Endothelial cell of umbilical vein (primary cell): ENCODE data around the gene RAPGEF6. TPM values are rescaled to one million over a fixed set of nuclear protein-coding genes. Genes with fewer than 3 reads are reported as not detected.

ENCODE experiments used
- BruUV-seq: library from RNA; stranded (reverse); fragments of 400-500 nt; replicated peaks from 2 replicates; lab custom pipeline; 2021; lab: Mats Ljungman, UMichigan
- CTCF ChIA-PET: fragments of 300-600, 350-600 bp; sonication (Branson Sonifier 250); formaldehyde crosslinking; loops from one replicate; lab custom pipeline; 2021; ENCODE audit warnings: antibody characterized with exemption, inconsistent platforms; lab: Charles Lee
- POLR2A ChIA-PET: fragments of 300-600, 350-600 bp; sonication (Branson Sonifier 250); formaldehyde crosslinking; loops from one replicate; lab custom pipeline; 2021; ENCODE audit warnings: antibody characterized with exemption, inconsistent platforms; lab: Charles Lee
- DNase-seq: peaks from one replicate; pipeline ENCODE4 v3.0.0-alpha.2; 2011; ENCODE audit warnings: low read depth, low spot score
- FAIRE-seq: peaks from 2 replicates; lab custom pipeline; 2011; peaks lifted over from hg19 to GRCh38; lab: Jason Lieb, UNC
- H2AFZ ChIP-seq: 2 replicates; pipeline ENCODE4 v1.6.0; 2012; ENCODE audit warnings: low read depth, low read length, control low read depth, inconsistent platforms
- H3K27ac ChIP-seq: 2 replicates; pipeline ENCODE4 v1.5.1; 2011; ENCODE audit warnings: low read depth, mild to moderate bottlenecking, control low read depth, low read length, moderate library complexity; ENCODE audit not compliant: insufficient read depth
- H3K27me3 ChIP-seq, 2 experiments: 2 replicates each; pipeline versions ENCODE4 v1.6.0 to v1.6.1; 2011; ENCODE audit warnings: low read length in 2 of 2, mixed read lengths in 1 of 2; ENCODE audit not compliant: control insufficient read depth in 2 of 2, insufficient read depth in 2 of 2
- H3K36me3 ChIP-seq, 2 experiments: 2 replicates in 1 of 2; 3 replicates in 1 of 2; pipeline ENCODE4 v1.5.1; 2011; ENCODE audit warnings: low read length in 2 of 2, mild to moderate bottlenecking in 1 of 2, moderate library complexity in 1 of 2; ENCODE audit not compliant: control insufficient read depth in 2 of 2, insufficient read depth in 2 of 2; ENCODE audit errors: extremely low read depth in 1 of 2
- H3K4me1 ChIP-seq: 3 replicates; pipeline ENCODE4 v1.5.1; 2011; ENCODE audit warnings: mild to moderate bottlenecking, low read length; ENCODE audit not compliant: control insufficient read depth, insufficient read depth; ENCODE audit errors: extremely low read depth
- H3K4me2 ChIP-seq: 2 replicates; pipeline ENCODE4 v1.6.1; 2011; ENCODE audit warnings: low read length, control low read depth, mixed read lengths; ENCODE audit not compliant: insufficient read depth
- H3K4me3 ChIP-seq, 3 experiments: fragments of 200-600 bp in 1 of 3; sonication (generic), shearing (Covaris generic) in 1 of 3; replicated peaks in 1 of 3; 2 replicates each; pipeline ENCODE4 v1.5.1; 2011 to 2016; ENCODE audit warnings: control low read depth in 3 of 3, low read length in 3 of 3, mild to moderate bottlenecking in 2 of 3, inconsistent platforms in 1 of 3, low read depth in 1 of 3, moderate library complexity in 1 of 3; ENCODE audit not compliant: insufficient read depth in 1 of 3
- H3K79me2 ChIP-seq: 2 replicates; pipeline ENCODE4 v1.6.0; 2012; ENCODE audit warnings: low read length, inconsistent platforms; ENCODE audit not compliant: control insufficient read depth, insufficient read depth
- H3K9ac ChIP-seq: replicated peaks from 2 replicates; pipeline ENCODE3; 2011; ENCODE audit warnings: low read length, control low read depth; ENCODE audit not compliant: insufficient read depth; ENCODE audit errors: extremely low read depth
- H3K9me1 ChIP-seq: replicated peaks from 3 replicates; pipeline ENCODE4 v1.6.0; 2011; ENCODE audit warnings: mild to moderate bottlenecking, low read length; ENCODE audit not compliant: control insufficient read depth, insufficient read depth; ENCODE audit errors: extremely low read depth
- H3K9me3 ChIP-seq: replicated peaks from 2 replicates; pipeline ENCODE4 v1.5.1; 2012; ENCODE audit warnings: low read length, inconsistent platforms; ENCODE audit not compliant: control insufficient read depth, insufficient read depth
- H4K20me1 ChIP-seq: replicated peaks from 2 replicates; pipeline ENCODE3; 2011; ENCODE audit warnings: mild to moderate bottlenecking, low read length; ENCODE audit not compliant: control insufficient read depth, insufficient read depth; ENCODE audit errors: extremely low read depth
- CTCF ChIP-seq, 2 donors: IDR thresholded peaks; 1 replicate in 1 of 2; 2 replicates in 1 of 2; pipeline ENCODE4 v1.5.1; 2011; ENCODE audit warnings: low read length in 2 of 2, mild to moderate bottlenecking in 2 of 2, moderate library complexity in 2 of 2, control low read depth in 1 of 2, inconsistent platforms in 1 of 2, low read depth in 1 of 2; ENCODE audit not compliant: insufficient read depth in 1 of 2; ENCODE audit errors: extremely low read depth in 1 of 2
- EZH2 ChIP-seq: IDR thresholded peaks from 2 replicates; pipeline ENCODE4 v1.6.1; 2012; ENCODE audit warnings: borderline replicate concordance, low read depth, mild to moderate bottlenecking, moderate library complexity, low read length, inconsistent platforms; ENCODE audit not compliant: severe bottlenecking
- FOS ChIP-seq: IDR thresholded peaks from 2 replicates; pipeline ENCODE4 v1.6.1; 2011; ENCODE audit warnings: mild to moderate bottlenecking, low read length, moderate library complexity, borderline replicate concordance; ENCODE audit not compliant: insufficient read depth
- GATA2 ChIP-seq: IDR thresholded peaks from 2 replicates; pipeline ENCODE4 v1.7.0; 2011; ENCODE audit warnings: low read depth, mild to moderate bottlenecking, moderate library complexity, mixed read lengths, low read length; ENCODE audit not compliant: insufficient read length, insufficient read depth
- JUN ChIP-seq: IDR thresholded peaks from 2 replicates; pipeline ENCODE4 v1.6.1; 2011; ENCODE audit warnings: borderline replicate concordance, low read depth; ENCODE audit not compliant: insufficient read length, insufficient read depth
- MAX ChIP-seq: IDR thresholded peaks from 2 replicates; pipeline ENCODE4 v1.6.1; 2011; ENCODE audit not compliant: insufficient read depth, insufficient read length
- MYC ChIP-seq: IDR thresholded peaks from one replicate; pipeline ENCODE4 v1.6.1; 2011; ENCODE audit warnings: mild to moderate bottlenecking, low read depth, low read length
- POLR2A ChIP-seq: IDR thresholded peaks from 2 replicates; pipeline ENCODE4 v1.6.1; 2012; ENCODE audit warnings: low read depth, mild to moderate bottlenecking, control low read depth, low read length
- POLR2AphosphoS5 ChIP-seq: IDR thresholded peaks from 2 replicates; pipeline ENCODE4 v1.6.1; 2012; ENCODE audit warnings: low read depth, mild to moderate bottlenecking, control low read depth, low read length, moderate library complexity; ENCODE audit not compliant: insufficient read depth
- dilution Hi-C: fragments of 300-500 bp; cut with MboI; formaldehyde crosslinking; loops from one replicate; pipeline ENCODE4 v1.15.0; 2019; ENCODE audit warnings: low sequenced_read_pairs; ENCODE audit not compliant: extremely low pct_ligation_motif_present
- intact Hi-C: fragments of 100-400 bp; cut with micrococcal nuclease; formaldehyde crosslinking; loops from one replicate; pipeline ENCODE4 v1.10.0; 2022
- polyA plus RNA-seq, 4 experiments: library from polyadenylated mRNA; depleted of rRNA in 3 of 4; stranded (reverse) in 3 of 4; unstranded in 1 of 4; fragments of >200 nt; gene quantifications; 2 replicates each; pipeline versions ENCODE4 v1.2.1 to v1.2.3, GENCODE V29; 2011 to 2012; ENCODE audit warnings: missing spikeins in 1 of 4
- total RNA-seq: library from RNA; stranded (reverse); gene quantifications from 2 replicates; pipeline ENCODE4 v1.2.3, GENCODE V29; 2021

Gene RAPGEF6
- total and polyA plus RNA-seq, 2 donors (not counting 3 experiments of a cell fraction or from before 2014, with no cell fraction given): 3.5 to 17.5 TPM

- intact Hi-C loops (no loop called here), dilution Hi-C loops (no loop called here)
- DNase-seq (no peak), FAIRE-seq (no peak)
- H3K27me3 ChIP-seq: no peaks in the 10 kb centered on the region
- H3K27ac ChIP-seq: no peak overlapping the region
- no peak for TF ChIP-seq POLR2AphosphoS5
- TF ChIP-seq MYC: no peak
- no peak for TF ChIP-seq FOS
- no peak for TF ChIP-seq MAX
- TF ChIP-seq GATA2: no peak
- TF ChIP-seq POLR2A: no peak
- TF ChIP-seq CTCF (IDR thresholded peaks at IDR 0.05; ENCODE audit: extremely low read depth in 1 of 2, insufficient read depth in 1 of 2, low read depth in 1 of 2, low read length in 2 of 2): no peak
- no peak for TF ChIP-seq EZH2
- no peak for TF ChIP-seq JUN
- H3K36me3 ChIP-seq: no peaks in the 10 kb centered on the region
- no peak overlapping the region for H3K9ac ChIP-seq
- H3K4me1 ChIP-seq: peaks cover 18% of the 10 kb centered on the region
- no peak overlapping the region for H3K4me2 ChIP-seq
- H3K79me2 ChIP-seq: no peaks in the 10 kb centered on the region
- ChIA-PET CTCF (interaction anchor here (1.4 kb wide), 1 partner anchor 9 kb away, joined by 3 read pairs; no protein-coding TSS in a partner anchor), POLR2A (no interaction called here)
- no peaks in the 10 kb centered on the region for H3K9me3 ChIP-seq
- no TSS peak for BruUV-seq
- no peaks in the 10 kb centered on the region for H3K9me1 ChIP-seq
- H2AFZ ChIP-seq: no peak overlapping the region
- no peak overlapping the region for H3K4me3 ChIP-seq
- H4K20me1 ChIP-seq: no peaks in the 10 kb centered on the region
Observed at GRCh38 chr5:131459216-131459615, 175.8 kb downstream of the RAPGEF6 start.
